Muscle of arm (tissue), 12 donors: ENCODE data around the gene DPF1. TPM values are rescaled to one million over a fixed set of nuclear protein-coding genes. Genes with fewer than 3 reads are reported as not detected.
"Not testable (repeated sequence)": the region's sequence is repeated elsewhere in the genome, so short reads cannot be mapped to it uniquely, and the experiment has no call there.

Experiments used
- DNase-seq: peaks from one replicate; pipeline ENCODE4 v3.0.0-alpha.2; 2013
- polyA plus RNA-seq, 12 donors: library from polyadenylated mRNA; unstranded; fragments of 120-200 nt; gene quantifications; one replicate each; pipeline ENCODE4 v1.2.1, GENCODE V29; 2013; ENCODE audit not compliant: insufficient read length in 12 of 12

The DPF1 gene
- polyA plus RNA-seq, 12 donors: 2.8 to 18.2 (median 3.3) TPM; not detected in 1

DNA sequence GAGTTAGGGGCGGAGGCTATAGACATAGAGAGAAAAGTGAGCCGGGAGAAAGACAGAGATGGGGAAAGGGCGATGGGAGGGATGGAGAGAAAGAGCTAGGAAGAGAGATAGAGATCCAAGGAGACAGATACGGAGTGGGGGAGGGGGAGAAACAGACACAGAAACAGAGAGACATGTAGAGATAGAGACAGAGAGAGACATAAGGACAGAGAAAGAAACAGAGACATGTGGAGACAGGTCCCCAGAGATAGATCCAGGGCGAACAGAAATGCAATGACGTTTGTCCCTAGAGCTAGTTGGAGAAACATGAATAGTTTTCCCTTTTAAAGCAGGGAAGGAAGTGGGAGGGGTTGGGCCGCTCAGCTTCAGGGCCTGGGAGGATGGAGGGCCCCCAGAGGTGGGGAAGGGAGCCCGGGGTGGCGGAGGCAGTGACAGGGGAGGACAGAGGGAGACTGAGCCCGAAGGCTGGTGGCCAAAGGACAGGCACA, 27.6 kb upstream of the DPF1 start:
- no peak for DNase-seq

DNA sequence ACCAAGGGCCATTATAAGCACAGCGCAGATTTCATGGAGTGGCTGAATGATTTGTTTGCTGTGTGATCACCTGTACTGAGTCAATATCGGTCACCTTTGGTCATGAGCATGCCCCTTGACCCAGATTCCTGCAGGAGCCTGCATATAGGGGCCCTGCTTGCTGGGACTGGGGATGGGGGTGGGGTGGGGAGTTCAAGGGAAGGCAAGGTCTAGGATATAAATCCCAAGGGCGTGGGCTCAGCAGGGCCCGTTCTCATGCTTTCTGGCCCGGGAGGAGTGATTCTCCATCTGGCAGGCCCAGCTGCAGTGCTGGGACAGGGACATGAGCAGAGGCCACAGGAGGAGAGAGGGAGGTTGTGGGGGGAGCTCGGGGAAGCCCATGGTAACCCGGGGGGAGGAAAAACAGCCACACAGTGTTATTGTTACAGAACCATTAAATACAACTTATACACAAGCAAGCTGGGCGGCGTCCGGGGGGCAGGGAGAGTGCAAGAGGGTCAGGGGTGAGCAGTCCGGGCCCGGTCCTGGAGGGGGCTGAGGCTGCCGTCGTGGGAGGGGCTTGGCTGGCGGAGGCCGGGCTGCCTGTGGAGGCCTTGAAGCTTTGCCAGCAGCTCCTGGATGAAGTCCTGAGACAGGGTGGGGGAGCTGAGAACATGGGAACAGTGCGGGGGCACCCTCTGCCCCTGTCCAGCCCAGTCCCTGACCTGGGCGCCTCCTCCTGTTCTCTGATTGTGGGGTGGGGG, 27.0 kb upstream of the DPF1 start:
- peak; percentile 64 for DNase-seq

DNA sequence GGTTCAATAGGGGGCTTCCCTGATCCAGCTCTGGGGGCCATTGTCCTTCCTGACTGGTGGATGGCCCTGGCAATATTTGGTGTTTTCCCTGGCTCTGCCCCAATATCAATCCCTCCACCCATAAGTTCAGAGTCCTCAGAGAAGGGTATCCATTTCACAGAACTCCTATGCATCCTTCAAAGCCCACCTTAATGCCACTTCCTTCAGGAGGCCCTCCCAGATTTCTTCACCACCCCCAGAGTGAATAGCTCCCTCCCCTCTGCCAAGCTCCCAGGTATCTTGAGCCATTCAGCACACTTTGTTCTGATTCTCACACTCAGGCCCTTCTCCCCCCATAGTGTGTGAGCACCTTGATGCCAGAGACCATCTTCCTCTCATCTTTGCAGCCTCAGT, 26.4 kb upstream of the DPF1 start:
- DNase-seq: no peak

DNA sequence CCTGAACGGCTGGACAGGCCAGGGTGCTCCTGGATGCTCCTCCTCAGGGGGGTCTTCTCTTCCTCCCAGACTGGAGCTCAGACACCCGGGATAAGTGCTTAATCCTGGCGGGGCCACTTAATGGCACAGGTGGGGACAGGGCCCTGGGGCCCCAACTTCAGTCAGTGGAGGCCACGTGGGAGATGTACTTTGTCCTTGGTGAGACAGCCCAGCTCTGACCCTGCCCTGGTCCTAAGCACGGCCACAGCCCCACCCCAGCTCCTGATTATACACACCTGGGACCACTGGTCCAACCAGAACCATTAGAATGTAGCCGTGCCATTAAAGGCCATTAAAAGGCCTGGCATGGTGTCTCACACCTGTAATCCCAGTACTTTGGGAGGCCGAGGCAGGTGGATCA, 24.4 kb upstream of the DPF1 start:
- DNase-seq: no peak

DNA sequence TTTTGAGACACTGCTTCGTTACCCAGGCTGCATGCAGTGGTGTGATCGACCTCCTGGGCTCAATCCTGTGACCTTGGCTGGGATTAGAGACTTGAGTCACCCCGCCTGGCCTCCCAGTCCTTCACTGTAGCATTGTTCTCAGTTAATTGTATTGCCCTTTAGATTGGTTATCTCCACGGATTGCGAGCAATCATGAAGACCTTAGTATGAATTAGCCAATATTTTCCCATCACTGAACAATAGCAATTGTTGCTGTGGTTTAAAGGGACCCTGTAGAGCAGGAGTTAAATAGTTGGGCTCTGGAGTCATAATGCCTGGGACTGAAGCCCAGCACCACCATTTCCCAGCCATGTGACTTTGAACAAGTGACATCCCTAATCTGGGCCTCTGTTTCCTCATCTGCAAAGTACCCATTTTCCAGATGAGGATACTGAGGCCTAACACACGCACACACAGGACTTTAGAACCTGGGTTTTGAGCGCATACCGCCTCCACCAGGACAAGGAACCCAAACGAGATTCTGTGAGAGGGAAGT, 23.8 kb upstream of the DPF1 start:
- DNase-seq: no peak

DNA sequence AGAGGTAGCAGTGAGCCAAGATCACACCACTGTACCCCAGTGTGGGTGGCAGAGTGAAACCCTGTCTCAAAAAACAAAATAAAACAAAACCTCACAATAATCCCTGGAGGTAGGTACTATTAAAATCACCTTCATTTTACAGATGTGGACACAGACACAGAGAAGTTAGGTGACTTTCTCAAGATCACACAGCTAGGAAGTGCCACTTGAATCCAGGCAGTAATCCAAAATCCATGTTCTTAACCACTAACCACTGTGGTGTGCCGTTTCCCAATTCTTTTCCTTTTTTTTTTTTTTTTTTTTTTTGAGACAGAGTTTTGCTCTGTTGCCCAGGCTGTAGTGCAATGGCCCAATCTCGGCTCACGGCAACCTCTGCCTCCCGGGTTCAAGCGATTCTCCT, 23.1 kb upstream of the DPF1 start:
- no peak for DNase-seq

DNA sequence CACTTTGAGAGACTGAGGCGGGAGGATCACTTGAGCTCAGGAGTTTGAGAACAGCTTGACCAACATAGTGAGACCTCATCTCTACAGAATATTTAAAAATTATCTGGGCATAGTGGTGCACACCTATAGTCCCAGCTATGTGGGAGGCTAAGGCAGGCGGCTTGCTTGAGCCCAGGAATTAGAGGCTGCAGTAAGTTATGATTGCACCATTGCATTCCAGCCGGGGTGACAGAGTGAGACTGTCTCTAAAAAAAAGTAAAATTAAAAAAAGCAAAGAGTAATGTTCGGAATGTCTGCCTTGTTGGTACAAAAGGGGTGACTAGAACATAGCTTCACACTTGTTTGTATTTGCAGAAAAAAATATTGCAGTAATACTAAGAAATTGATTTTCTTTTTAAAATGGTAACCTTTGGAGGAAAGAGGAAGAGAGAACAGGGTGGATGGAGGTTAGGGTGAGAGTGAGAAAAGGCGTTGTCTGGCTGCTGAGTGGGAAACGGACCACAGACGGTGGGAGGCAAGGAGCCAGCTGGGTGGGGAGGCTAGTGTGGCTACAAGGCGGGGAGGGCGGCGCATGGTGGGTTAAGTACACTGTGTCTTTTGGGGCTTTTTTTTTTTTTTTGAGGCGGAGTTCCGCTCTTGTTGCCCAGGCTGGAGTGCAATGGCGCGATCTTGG, 21.9 kb upstream of the DPF1 start:
- no peak for DNase-seq

DNA sequence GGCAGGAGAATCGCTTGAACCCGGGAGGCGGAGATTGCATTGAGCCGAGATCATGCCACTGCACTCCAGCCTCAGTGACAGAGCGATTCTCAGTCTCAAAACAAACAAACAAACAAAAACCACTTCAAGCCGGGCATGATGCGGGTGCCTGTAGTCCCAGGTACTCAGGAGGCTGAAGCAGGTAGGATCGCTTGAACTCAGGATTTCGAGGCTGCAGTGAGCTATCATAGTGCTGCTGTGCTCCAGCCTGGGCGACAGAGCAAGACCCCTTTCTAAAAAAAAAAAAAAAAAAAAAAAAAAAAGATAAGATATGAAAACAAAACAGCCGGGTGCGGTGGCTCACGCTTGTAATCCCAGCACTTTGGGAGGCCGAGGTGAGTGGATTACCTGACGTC, 19.3 kb upstream of the DPF1 start:
- DNase-seq: no peak

DNA sequence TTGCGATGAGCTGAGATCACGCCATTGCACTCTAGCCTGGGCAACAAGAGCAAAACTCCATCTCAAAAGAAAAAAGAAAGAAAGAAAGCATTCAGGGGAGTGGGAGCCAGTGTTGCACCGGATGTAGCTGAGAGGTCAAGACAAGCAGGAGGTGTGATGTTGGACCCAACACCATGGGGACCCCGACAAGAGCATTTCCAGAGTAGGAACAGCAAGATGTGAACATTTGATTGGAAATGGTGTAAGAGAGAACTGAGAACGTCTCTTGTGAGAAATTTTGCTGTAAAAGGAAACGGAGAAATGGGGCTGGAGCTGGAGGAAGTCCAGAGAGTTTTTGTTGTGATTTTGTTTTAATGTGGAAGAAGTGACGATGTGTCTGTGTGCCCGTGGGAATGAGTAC, 15.8 kb upstream of the DPF1 start:
- DNase-seq: no peak

DNA sequence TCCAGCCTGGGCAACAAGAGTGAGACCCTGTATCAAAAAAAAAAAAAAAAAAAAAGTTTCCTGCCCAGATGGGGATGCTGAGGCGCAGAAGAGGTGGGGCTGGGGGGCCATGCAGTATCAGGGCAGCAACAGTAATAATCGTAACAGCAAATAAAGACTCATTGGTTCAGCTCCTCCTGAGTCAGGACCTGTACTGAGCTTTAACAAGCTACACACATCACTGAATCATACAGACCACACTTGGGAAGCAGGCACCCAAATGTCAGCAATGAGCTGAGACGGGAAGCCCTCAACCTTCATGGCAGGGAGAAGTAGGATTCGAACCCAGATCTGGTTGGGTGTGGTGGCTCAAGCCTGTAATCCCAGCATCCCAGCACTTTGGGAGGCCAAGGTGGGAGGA, 10.6 kb upstream of the DPF1 start:
- DNase-seq: no peak

DNA sequence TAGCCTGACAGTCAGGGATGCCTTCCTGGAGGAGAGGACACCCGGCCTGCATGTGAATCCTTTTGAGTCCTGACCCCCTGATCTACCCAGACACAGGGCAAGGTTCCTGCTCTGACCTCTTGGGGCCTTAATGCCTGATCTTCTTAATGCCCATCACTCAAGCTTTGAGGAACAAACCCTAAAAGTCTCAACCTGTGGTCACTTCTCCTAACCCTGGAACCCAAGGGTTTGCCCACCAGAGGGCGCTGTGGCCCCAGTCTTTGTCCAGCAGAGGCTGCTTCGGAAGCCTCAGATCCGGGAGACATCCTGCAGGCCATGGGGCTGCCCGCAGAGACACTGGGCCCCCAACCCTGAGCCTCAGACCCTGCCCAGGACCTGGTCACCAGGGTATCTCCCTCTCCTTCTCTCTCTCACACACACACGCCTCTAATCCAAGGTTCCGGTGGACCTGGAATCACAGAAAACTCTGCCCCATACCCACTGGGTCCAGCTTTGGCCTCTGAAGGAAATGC, 9.8 kb upstream of the DPF1 start:
- DNase-seq: peak; percentile 78

DNA sequence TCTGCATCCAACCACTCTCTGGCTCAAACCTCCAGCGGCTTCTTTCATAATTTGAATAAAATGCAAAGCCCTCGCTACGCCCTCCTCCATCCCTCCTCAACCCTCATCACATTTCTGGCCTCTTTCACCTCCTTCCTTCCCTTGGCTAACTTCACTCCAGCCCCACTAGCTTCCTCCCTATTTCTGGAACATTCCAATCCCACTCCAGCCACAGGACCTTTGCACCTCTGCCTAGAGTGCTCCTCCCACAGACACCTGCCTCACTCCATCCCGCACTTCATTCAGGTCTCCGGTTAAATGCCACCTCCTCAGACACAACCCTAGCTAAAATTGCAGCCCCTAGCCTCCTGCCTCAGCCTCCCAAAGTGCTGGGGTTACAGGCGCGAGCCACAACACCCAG, 7.9 kb upstream of the DPF1 start:
- DNase-seq: no peak

DNA sequence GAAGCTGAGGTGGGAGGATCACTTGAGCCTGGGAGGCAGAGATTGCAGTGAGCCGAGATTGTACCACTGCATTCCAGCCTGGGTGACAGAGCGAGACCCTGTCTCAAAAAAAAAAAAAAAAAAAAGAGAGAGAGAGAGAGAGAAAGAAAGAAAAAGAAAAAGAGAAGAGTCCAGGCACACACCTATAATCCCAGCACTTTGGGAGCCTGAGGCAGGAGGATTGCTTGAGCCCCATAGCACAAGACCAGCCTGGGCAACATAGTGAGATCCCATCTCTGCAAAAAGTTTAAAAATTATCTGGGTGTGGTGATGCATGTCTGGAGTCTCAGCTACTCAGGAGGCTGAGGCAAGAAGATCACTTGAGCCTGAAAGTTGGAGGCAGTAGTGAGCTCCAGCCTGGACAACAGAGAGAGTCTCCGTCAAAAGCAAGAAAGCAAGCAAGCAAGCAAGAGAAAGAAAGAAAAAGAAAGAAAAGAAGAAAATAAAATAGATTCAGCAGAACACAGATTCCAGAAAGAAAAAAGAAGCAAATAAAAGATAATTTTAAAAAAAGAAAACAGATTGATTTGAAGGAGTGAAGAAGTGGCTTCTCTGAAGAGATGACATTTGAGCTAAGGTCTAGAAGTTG, 6.6 kb upstream of the DPF1 start:
- DNase-seq: not testable (repeated sequence)

DNA sequence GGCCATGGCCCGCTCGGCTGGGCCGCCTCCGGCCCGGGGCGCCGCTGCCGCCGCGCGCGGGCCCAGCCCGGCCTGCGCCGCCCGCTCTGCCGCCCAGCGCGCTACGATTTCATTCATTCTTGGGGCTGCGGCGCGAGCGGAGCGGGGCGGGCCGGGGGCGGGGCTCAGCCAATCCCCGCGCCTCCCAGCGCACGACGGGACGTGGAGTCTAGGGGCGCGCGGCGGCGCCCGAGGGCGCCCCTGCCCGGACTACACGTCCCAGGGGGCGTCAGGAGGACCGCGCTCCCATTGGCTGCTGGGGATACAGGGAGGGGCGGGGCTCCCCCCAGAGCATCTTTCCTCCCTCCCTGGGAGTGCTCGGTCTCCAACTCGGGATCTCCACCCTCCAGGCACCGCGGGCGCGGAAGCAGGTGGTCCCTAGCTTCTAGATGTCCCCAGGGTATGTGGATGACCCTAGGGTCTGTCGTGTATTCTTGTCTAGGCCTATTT, 5.6 kb upstream of the DPF1 start:
- no peak for DNase-seq

DNA sequence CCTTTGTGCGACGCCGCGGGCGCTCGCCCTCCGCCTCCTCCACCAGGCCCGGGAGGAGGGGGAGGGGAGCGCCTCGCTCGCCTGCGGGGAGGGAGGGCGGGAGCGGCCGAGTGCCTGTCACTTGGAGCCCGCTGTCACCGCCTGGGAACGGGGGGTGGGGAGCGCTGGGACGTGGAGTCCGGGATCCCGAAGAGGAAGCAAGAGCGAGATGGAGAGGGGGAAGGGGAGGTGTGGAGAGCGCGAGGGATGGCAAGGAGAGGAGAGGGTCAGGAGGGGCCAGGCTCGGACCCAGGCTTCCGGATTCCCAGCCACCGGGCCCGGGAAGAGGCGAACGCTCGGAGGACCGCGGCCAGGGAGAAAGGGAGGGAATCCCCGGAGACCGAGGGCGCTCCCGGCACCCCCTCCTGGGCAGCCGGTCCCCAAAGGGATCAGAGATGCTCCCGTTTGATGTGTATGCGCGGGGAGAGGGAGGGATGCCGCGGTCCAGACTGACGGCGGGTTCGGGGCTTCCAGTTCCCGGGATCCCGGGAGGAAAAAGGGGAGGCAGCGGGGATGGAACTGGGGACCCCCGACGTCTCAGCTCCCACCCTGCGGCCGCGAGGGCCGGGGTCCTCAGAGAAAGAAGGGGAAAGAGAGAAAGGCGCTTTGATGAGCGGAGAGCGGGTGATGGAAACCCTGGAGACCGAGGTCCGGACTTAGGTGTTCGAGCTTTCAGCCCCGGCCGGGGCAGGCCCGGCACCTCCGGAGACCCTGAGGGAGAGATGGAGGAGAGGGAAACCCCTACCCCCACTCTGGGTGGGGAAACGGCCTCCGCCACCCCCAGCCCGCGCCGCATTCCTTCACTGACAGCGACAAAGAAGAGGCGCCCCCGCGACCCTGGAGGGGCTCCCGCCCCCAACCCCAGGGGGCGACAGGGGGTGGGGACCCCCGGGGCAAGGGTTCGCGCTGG, 4.7 kb upstream of the DPF1 start:
- no peak for DNase-seq

DNA sequence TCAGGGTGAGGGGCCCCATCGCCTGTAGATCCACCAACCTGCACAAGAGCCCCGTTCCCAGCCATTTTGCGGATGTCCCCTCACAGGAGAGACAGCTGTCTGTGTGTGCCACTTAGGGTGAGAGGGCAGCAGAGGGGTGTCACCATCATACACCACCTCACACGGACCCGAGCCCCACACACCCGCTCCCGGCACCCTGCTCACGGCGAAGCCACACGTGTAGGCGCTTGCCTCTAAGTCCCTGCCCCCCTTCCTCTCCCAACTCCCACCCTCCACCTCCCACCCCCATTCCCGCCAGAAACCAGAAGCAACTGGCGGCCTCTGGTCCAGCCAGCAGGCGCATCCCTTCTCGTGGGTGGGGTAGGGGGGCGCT, 4.0 kb upstream of the DPF1 start:
- no peak for DNase-seq

DNA sequence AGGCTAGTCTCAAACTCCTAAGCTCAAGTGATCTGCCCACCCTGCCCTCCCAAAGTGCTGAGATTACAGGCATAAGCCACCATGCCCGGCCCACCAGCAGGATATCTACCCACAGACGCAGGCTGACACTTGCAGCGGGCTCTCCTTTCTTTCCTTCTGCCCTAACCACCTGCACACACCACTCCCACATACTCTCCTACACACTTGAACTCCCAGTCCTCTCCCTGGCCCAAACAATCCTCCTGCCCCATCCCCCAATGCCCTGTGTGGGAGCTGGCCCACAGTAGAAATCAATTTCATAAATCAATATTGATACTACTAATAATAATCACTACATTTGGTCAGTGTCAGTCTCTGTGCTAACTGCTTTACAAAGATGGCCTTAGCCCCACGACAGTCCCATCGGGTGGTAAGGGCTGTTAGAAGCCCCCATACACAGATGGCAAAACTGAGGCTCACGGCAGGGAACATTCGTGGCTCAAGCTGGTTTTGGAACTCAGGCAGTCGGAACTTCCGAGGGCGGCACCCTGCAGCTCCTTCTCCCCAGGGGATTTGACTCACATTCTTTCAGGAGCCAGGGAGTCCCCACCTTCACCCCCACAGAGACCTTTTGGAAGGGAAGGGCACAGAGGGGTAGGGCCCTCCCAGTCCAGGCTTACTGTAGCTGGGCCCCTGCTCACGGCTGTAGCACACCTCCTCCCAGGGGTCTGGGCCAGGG, 3.4 kb upstream of the DPF1 start:
- DNase-seq: no peak

DNA sequence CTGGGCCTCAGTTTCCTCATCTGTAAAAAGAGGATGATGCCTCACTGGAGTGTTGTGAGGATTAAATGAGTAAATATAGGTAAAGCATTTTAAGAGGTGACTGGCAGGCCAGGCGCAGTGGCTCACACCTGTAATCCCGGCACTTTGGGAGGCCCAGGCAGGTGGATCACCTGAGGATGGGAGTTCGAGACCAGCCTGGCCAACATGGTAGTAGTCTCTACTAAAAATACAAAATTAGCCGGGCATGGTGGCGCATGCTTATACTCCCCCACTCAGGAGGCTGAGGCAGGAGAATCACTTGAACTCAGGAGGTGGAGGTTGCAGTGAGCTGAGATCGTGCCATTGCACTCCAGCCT, 819 bp upstream of the DPF1 start:
- not testable (repeated sequence) for DNase-seq

DNA sequence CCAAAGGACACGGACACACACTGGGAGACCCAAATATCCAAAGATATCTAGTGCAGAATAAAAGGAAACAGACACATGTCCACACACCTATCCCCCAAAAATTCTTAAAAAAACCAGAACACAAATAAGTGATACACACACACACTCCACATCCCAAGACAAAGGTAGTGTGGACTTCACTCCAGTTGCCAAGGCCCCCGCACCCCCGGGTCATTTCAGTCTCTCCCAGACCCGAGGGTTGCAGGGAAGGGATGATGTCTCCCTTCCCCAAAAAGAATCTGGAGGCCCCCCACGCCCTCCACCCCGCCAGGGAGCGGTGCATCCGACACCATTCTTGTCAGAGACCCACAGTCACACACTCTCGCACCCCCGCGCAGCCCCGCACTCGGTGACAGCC, 407 bp downstream of the DPF1 start:
- no peak for DNase-seq

DNA sequence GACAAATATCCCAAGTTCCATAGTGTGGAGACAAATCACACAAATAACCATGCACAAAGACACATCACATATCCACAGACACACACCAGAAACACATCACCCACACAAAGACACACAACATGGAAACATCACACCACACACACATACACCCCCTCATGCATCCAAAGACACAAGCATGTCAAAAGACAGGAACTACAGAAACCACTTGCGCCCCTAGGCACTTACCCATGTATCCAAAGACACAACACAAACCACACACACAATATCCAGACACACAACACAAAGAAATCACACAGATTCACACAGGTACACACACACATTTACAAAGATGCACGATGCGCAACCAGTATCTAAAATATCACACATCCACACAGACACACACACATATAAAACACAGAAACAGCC, 901 bp downstream of the DPF1 start:
- no peak for DNase-seq
